OCI-LY7 (cell line): ENCODE data around the gene RNF224.

Source experiments
- EZH2phosphoT487 ChIP-seq: fragments of 200-600 bp; sonication (generic); IDR thresholded peaks from 2 replicates; pipeline ENCODE4 v1.6.1; 2018; ENCODE audit warnings: low read depth, borderline replicate concordance, mild to moderate bottlenecking, mixed run types, antibody characterized with exemption, low read length, moderate library complexity, mixed read lengths
- TF ChIP-seq, protein P1 (sequence below): fragments of 200-600 bp; sonication (generic); conservative IDR thresholded peaks from 2 replicates; pipeline ENCODE4 v1.5.1; 2014; ENCODE audit warnings: mild to moderate bottlenecking, antibody characterized with exemption, low read length, moderate library complexity, mixed read lengths

DNA sequence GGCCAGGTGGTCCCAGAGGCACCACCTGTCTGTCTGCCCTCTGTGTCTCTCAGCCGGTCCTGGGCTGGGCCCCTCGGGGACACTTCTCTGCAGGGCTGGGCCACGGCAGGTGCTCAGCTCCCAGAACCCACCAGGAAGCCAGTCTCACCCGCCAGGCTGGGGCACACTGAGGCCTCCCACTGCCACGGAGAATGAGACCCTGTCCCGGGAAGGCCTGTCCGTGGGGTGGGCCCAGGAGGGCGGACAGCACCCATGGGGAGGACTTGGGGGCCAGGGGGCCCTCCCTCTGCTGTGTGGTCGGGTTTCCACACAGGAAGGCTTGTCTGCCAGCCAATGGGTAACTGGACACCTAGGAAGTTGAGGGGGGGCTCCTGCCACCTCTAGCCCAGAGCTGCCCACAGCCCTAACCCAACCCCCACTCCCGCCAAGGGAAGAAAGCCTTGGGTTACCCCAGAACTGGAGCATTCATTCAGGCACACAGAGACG, 9.7 kb downstream of the RNF224 start:
- TF ChIP-seq, protein P1, sequence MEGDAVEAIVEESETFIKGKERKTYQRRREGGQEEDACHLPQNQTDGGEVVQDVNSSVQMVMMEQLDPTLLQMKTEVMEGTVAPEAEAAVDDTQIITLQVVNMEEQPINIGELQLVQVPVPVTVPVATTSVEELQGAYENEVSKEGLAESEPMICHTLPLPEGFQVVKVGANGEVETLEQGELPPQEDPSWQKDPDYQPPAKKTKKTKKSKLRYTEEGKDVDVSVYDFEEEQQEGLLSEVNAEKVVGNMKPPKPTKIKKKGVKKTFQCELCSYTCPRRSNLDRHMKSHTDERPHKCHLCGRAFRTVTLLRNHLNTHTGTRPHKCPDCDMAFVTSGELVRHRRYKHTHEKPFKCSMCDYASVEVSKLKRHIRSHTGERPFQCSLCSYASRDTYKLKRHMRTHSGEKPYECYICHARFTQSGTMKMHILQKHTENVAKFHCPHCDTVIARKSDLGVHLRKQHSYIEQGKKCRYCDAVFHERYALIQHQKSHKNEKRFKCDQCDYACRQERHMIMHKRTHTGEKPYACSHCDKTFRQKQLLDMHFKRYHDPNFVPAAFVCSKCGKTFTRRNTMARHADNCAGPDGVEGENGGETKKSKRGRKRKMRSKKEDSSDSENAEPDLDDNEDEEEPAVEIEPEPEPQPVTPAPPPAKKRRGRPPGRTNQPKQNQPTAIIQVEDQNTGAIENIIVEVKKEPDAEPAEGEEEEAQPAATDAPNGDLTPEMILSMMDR: no peak
- TF ChIP-seq EZH2phosphoT487: no peak
